ES-I3 (cell line): ENCODE measurements around the gene XKR7.
A peak's percentile ranks its signal among the peaks of the same experiment; 100 is the strongest.

Experiments used
- H3K36me3 ChIP-seq: 2 replicates; pipeline ENCODE4 v1.6.1; 2013; ENCODE audit warnings: mild to moderate bottlenecking, low read length, control low read depth, moderate library complexity; ENCODE audit not compliant: insufficient read depth
- H3K4me1 ChIP-seq: 2 replicates; pipeline ENCODE4 v1.6.1; 2013; ENCODE audit warnings: mild to moderate bottlenecking, control low read depth, low read length; ENCODE audit not compliant: insufficient read depth
- H3K9ac ChIP-seq: 2 replicates; pipeline ENCODE4 v1.6.1; 2013; ENCODE audit warnings: low read depth, mild to moderate bottlenecking, low read length, moderate library complexity
- H3K9me3 ChIP-seq: 2 replicates; pipeline ENCODE4 v1.6.1; 2013; ENCODE audit warnings: mild to moderate bottlenecking, low read length, moderate library complexity; ENCODE audit not compliant: control insufficient read depth, insufficient read depth

Gene XKR7

GRCh38 chr20:31933698-31934097, 34.3 kb upstream of the XKR7 start:
- no peak overlapping the region for H3K9ac ChIP-seq
- H3K9me3 ChIP-seq, result no peaks in the 10 kb centered on the region
- no peaks in the 10 kb centered on the region for H3K36me3 ChIP-seq
- no peaks in the 10 kb centered on the region for H3K4me1 ChIP-seq

- H3K36me3 ChIP-seq, result no peaks in the 10 kb centered on the region
- no peak overlapping the region for H3K9ac ChIP-seq
- H3K4me1 ChIP-seq, result no peaks in the 10 kb centered on the region
- no peaks in the 10 kb centered on the region for H3K9me3 ChIP-seq
Measured at GRCh38 chr20:31934491-31934890, 33.5 kb upstream of the XKR7 start.

- Histone ChIP-seq H3K36me3 (no peaks in the 10 kb centered on the region), H3K9ac (no peak overlapping the region), H3K9me3 (no peaks in the 10 kb centered on the region), H3K4me1 (no peaks in the 10 kb centered on the region)
Measured at GRCh38 chr20:31934968-31935764, 32.8 kb upstream of the XKR7 start.

GRCh38 chr20:31936420-31936819, 31.5 kb upstream of the XKR7 start:
- no peaks in the 10 kb centered on the region for H3K9me3 ChIP-seq

GRCh38 chr20:31937820-31938219, 30.1 kb upstream of the XKR7 start:
- no peaks in the 10 kb centered on the region for H3K36me3 ChIP-seq
- no peak overlapping the region for H3K9ac ChIP-seq
- no peaks in the 10 kb centered on the region for H3K9me3 ChIP-seq
- no peaks in the 10 kb centered on the region for H3K4me1 ChIP-seq

More at GRCh38 chr20:31936420-31936819, 31.5 kb upstream of the XKR7 start:
- H3K4me1 ChIP-seq, result no peaks in the 10 kb centered on the region
- H3K9ac ChIP-seq, result no peak overlapping the region
- no peaks in the 10 kb centered on the region for H3K36me3 ChIP-seq

GRCh38 chr20:31939661-31940060, 28.3 kb upstream of the XKR7 start:
- no peaks in the 10 kb centered on the region for H3K4me1 ChIP-seq
- no peak overlapping the region for H3K9ac ChIP-seq
- H3K9me3 ChIP-seq, result no peaks in the 10 kb centered on the region
- 0 out of 2 replicates have a peak, but pooled peaks cover 1% of the 10 kb centered on the region for H3K36me3 ChIP-seq

GRCh38 chr20:31943052-31943471, 24.9 kb upstream of the XKR7 start:
- peaks cover 13% of the 10 kb centered on the region; the same call in 1 of the 2 replicates for H3K36me3 ChIP-seq
- no peaks in the 10 kb centered on the region for H3K9me3 ChIP-seq
- H3K4me1 ChIP-seq, result no peaks in the 10 kb centered on the region
- H3K9ac ChIP-seq, result no peak overlapping the region

GRCh38 chr20:31945319-31945718, 22.6 kb upstream of the XKR7 start:
- no peak overlapping the region for H3K9ac ChIP-seq
- H3K36me3 ChIP-seq, result peaks cover 24% of the 10 kb centered on the region; the same call in 1 of the 2 replicates
- H3K4me1 ChIP-seq, result no peaks in the 10 kb centered on the region
- no peaks in the 10 kb centered on the region for H3K9me3 ChIP-seq

- peaks cover 24% of the 10 kb centered on the region; the same call in 1 of the 2 replicates for H3K36me3 ChIP-seq
- H3K9ac ChIP-seq, result no peak overlapping the region
- H3K4me1 ChIP-seq, result no peaks in the 10 kb centered on the region
- no peaks in the 10 kb centered on the region for H3K9me3 ChIP-seq
Measured at GRCh38 chr20:31945785-31946184, 22.2 kb upstream of the XKR7 start.

- peaks cover 24% of the 10 kb centered on the region; the same call in 1 of the 2 replicates for H3K36me3 ChIP-seq
- H3K9me3 ChIP-seq, result no peaks in the 10 kb centered on the region
- no peak overlapping the region for H3K9ac ChIP-seq
- no peaks in the 10 kb centered on the region for H3K4me1 ChIP-seq
Measured at GRCh38 chr20:31948008-31948407, 19.9 kb upstream of the XKR7 start.

- peaks cover 19% of the 10 kb centered on the region; the same call in 1 of the 2 replicates for H3K36me3 ChIP-seq
- H3K9me3 ChIP-seq, result no peaks in the 10 kb centered on the region
- H3K4me1 ChIP-seq, result no peaks in the 10 kb centered on the region
- H3K9ac ChIP-seq, result no peak overlapping the region
Measured at GRCh38 chr20:31949877-31950646, 17.9 kb upstream of the XKR7 start.

- Histone ChIP-seq H3K36me3 (peaks cover 19% of the 10 kb centered on the region; the same call in 1 of the 2 replicates), H3K9me3 (no peaks in the 10 kb centered on the region), H3K9ac (peak overlapping the region; percentile 93), H3K4me1 (no peaks in the 10 kb centered on the region)
Measured at GRCh38 chr20:31951203-31951529, 16.8 kb upstream of the XKR7 start.

GRCh38 chr20:31951530-31952453, 16.2 kb upstream of the XKR7 start, which contains the start of gene PDRG1:
Gene PDRG1 (minus strand): TSS chr20:31952046. CDS start chr20:31951961, 85 bp downstream.
- H3K4me1 ChIP-seq, result no peaks in the 10 kb centered on the region
- peaks cover 19% of the 10 kb centered on the region; the same call in 1 of the 2 replicates for H3K36me3 ChIP-seq
- H3K9ac ChIP-seq, result peak within 1 kb of the TSS; percentile 93
- H3K9me3 ChIP-seq, result no peaks in the 10 kb centered on the region
